Sigmoid colon (tissue), 7 donors: ENCODE data around the gene MPND. TPM values are rescaled to one million over a fixed set of nuclear protein-coding genes. Genes with fewer than 3 reads are reported as not detected.
A peak's percentile ranks its signal among the peaks of the same experiment; 100 is the strongest.

Experiments
- DNase-seq: peaks from one replicate; pipeline ENCODE4 v3.0.0-alpha.2; 2019
- H3K27ac ChIP-seq, 4 donors: fragments of 200-600 bp; sonication (generic); one replicate each; pipeline ENCODE4 v1.5.1; 2016 to 2019; ENCODE audit warnings: mild to moderate bottlenecking in 1 of 4
- H3K27me3 ChIP-seq, 3 donors: fragments of 200-600 bp; sonication (generic); one replicate each; pipeline ENCODE4 v1.5.1; 2019; ENCODE audit warnings: mild to moderate bottlenecking in 1 of 3
- H3K36me3 ChIP-seq, 4 donors: fragments of 200-600 bp; sonication (generic); one replicate each; pipeline ENCODE4 v1.5.1; 2016 to 2019
- H3K4me1 ChIP-seq, 4 donors: fragments of 200-600 bp; sonication (generic); one replicate each; pipeline ENCODE4 v1.5.1; 2017 to 2019
- H3K4me3 ChIP-seq, 4 donors: fragments of 200-600 bp; sonication (generic); one replicate each; pipeline ENCODE4 v1.5.1; 2017 to 2019; ENCODE audit warnings: mild to moderate bottlenecking in 2 of 4, moderate library complexity in 1 of 4
- H3K9me3 ChIP-seq, 4 donors: fragments of 200-600 bp in 3 of 4; sonication (generic) in 3 of 4; one replicate each; pipeline versions ENCODE4 v1.5.1 to v1.6.1; 2013 to 2019
- EP300 ChIP-seq, 4 donors: sonication (generic); formaldehyde crosslinking; IDR thresholded peaks; one replicate each; pipeline ENCODE4 v1.6.1; 2017; ENCODE audit warnings: antibody characterized with exemption in 4 of 4
- POLR2A ChIP-seq, 2 donors: fragments of 450-650 bp; IDR thresholded peaks; one replicate each; pipeline ENCODE4 v1.6.1; 2016; ENCODE audit warnings: antibody characterized with exemption in 2 of 2, mild to moderate bottlenecking in 2 of 2, moderate library complexity in 2 of 2
- POLR2AphosphoS5 ChIP-seq, 4 donors: sonication (generic); formaldehyde crosslinking; IDR thresholded peaks; one replicate each; pipeline ENCODE4 v1.6.1; 2017; ENCODE audit warnings: antibody characterized with exemption in 4 of 4
- WGBS, 2 donors: extraction: QIAGEN DNeasy Blood & Tissue Kit; methylation state at CpG; one replicate each; pipeline ENCODE4 v1.1.7; 2013; 5-methylcytosine and 5-hydroxymethylcytosine counted together
- intact Hi-C: fragments of 100-400 bp; cut with DNase I; formaldehyde crosslinking; loops from one replicate; pipeline ENCODE4 v1.15.1; 2023
- polyA plus RNA-seq, 3 donors: library from polyadenylated mRNA; stranded (reverse); fragments of 200-250 nt; gene quantifications; one replicate each; pipeline ENCODE4 v1.2.3, GENCODE V29; 2013
- total RNA-seq, 4 donors: library from RNA; depleted of rRNA; stranded (reverse); fragments of >200 nt; gene quantifications; one replicate each; pipeline ENCODE4 v1.1.0, GENCODE V29; 2016
- TF ChIP-seq, protein P1 (sequence below), 4 experiments: fragments of 450-650 bp in 3 of 4; fragments of 200-600 bp in 1 of 4; IDR thresholded peaks; one replicate each; pipeline ENCODE4 v1.5.1; 2016 to 2019; ENCODE audit warnings: antibody characterized with exemption in 4 of 4, mild to moderate bottlenecking in 3 of 4, moderate library complexity in 2 of 4
- donor health status: healthy with polysubstance abuse.
- donor health status: Bipolar disorder and iron deficiency.
- donor health status: healthy.

MPND gene, protein sequence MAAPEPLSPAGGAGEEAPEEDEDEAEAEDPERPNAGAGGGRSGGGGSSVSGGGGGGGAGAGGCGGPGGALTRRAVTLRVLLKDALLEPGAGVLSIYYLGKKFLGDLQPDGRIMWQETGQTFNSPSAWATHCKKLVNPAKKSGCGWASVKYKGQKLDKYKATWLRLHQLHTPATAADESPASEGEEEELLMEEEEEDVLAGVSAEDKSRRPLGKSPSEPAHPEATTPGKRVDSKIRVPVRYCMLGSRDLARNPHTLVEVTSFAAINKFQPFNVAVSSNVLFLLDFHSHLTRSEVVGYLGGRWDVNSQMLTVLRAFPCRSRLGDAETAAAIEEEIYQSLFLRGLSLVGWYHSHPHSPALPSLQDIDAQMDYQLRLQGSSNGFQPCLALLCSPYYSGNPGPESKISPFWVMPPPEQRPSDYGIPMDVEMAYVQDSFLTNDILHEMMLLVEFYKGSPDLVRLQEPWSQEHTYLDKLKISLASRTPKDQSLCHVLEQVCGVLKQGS
- total RNA-seq = 10 to 100 TPM in 1 of 4 donors, 1 to 10 TPM in 3; 8.6 to 13.3 (median 9.3) TPM
- polyA plus RNA-seq = 10 to 100 TPM; 38.2 to 65.2 (median 60.1) TPM

DNA sequence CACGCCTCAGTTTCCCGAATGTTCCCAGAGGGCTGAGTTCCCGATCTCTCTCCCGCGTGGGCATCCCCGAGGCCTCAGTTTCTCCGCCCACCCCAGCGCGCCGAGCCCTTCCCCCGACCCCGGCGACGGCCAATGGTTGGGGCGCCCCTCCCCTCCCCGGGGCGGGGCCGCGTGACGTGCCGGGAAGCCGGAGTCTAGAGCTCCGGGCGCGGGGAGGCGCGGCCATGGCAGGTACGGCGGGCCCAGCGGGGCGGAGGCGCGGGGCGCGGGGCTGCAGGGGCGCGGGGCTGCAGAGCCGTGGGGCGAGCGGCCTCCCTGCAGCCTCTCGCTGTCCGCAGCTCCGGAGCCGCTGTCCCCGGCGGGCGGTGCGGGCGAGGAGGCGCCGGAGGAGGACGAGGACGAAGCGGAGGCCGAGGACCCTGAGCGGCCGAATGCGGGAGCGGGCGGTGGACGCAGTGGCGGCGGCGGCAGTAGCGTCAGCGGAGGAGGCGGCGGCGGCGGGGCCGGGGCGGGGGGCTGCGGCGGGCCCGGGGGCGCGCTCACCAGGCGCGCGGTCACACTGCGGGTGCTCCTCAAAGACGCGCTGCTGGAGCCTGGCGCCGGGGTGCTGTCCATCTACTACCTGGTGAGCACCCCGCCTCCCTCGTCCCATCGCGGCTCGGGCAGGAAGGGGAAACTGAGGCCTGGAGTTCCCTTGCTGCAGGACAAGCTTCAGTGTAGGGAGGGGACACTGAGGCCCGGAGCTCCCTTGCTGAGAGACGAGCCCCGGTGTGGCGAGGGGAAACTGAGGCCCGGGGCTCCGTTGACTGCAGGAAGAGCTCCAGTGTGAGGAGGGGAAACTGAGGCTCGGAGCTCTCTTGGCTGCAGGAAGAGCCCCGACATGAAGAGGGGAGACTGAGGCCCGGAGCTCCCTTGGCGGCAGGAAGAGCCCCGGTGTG, at the start of gene MPND:
Gene MPND (plus strand): TSS at position 193 of the 938 bp plus-strand sequence. CDS start 32 bp downstream, at position 225.
- no peaks in the 10 kb centered on the region for H3K27me3 ChIP-seq
- H3K36me3 ChIP-seq = peaks cover 0 to 21% (median 2%) of the 10 kb centered on the region in 4 donors
- H3K9me3 ChIP-seq = no peaks in the 10 kb centered on the region
- H3K4me3 ChIP-seq = peak within 1 kb of the TSS; percentile 64 to 90 (median 82)
- peaks cover 0 to 17% (median 13%) of the 10 kb centered on the region in 4 donors for H3K4me1 ChIP-seq
- 3 to 5% methylated on average over 101 of the region's 101 CpGs for WGBS, 2 donors
- intact Hi-C loops = loop anchor here (2.0 to 5.0 kb wide), 2 partner anchors 57 to 96 kb away; partner anchors contain the start of genes SH3GL1 and YJU2
- DNase-seq = peak; percentile 95
- no peak for TF ChIP-seq POLR2A (IDR thresholded peaks at IDR 0.05)
- TF ChIP-seq EP300 (IDR thresholded peaks at IDR 0.05) = peak in 1 of 4 donors; percentile 9
- TF ChIP-seq POLR2AphosphoS5 (IDR thresholded peaks at IDR 0.05) = peak in 2 of 4 donors; percentile 64 to 75
- TF ChIP-seq, protein P1, sequence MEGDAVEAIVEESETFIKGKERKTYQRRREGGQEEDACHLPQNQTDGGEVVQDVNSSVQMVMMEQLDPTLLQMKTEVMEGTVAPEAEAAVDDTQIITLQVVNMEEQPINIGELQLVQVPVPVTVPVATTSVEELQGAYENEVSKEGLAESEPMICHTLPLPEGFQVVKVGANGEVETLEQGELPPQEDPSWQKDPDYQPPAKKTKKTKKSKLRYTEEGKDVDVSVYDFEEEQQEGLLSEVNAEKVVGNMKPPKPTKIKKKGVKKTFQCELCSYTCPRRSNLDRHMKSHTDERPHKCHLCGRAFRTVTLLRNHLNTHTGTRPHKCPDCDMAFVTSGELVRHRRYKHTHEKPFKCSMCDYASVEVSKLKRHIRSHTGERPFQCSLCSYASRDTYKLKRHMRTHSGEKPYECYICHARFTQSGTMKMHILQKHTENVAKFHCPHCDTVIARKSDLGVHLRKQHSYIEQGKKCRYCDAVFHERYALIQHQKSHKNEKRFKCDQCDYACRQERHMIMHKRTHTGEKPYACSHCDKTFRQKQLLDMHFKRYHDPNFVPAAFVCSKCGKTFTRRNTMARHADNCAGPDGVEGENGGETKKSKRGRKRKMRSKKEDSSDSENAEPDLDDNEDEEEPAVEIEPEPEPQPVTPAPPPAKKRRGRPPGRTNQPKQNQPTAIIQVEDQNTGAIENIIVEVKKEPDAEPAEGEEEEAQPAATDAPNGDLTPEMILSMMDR (IDR thresholded peaks at IDR 0.05) = no peak
- H3K27ac ChIP-seq = peak within 1 kb of the TSS; percentile 95 to 99 (median 96)

DNA sequence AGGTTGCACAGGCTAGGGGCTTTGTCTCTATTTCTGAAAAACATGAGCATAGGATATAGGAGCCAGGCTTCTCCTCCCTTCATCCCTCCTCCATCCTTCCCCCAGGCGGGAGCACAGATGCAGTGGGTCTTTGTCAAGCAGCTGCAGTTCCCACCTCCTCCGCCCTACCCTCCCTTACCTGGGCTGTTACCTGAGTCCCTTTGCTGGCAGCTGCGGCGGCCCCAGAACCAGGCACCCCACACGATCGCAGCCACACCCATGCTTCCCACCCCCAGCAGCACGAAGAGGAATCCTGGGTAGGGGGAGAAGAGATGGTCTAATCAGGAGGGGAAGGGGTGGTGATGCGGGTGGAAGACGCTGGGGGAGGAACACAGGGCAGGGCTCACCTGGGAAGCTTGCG, 49.0 kb upstream of the MPND start:
- Histone ChIP-seq H3K4me3 (no peak overlapping the region), H3K9me3 (no peaks in the 10 kb centered on the region), H3K4me1 (no peaks in the 10 kb centered on the region), H3K36me3 (no peaks in the 10 kb centered on the region), H3K27me3 (peaks cover 0 to 20% (median 7%) of the 10 kb centered on the region in 3 donors), H3K27ac (no peak overlapping the region)
- TF ChIP-seq EP300 (IDR thresholded peaks at IDR 0.05) (no peak), POLR2A (IDR thresholded peaks at IDR 0.05) (no peak), POLR2AphosphoS5 (IDR thresholded peaks at IDR 0.05) (no peak)
- TF ChIP-seq, protein P1 (IDR thresholded peaks at IDR 0.05) = no peak
- intact Hi-C loops = no loop called here
- no peak for DNase-seq
- WGBS, 2 donors = 58 to 63% methylated on average over 10 of the region's 10 CpGs

DNA sequence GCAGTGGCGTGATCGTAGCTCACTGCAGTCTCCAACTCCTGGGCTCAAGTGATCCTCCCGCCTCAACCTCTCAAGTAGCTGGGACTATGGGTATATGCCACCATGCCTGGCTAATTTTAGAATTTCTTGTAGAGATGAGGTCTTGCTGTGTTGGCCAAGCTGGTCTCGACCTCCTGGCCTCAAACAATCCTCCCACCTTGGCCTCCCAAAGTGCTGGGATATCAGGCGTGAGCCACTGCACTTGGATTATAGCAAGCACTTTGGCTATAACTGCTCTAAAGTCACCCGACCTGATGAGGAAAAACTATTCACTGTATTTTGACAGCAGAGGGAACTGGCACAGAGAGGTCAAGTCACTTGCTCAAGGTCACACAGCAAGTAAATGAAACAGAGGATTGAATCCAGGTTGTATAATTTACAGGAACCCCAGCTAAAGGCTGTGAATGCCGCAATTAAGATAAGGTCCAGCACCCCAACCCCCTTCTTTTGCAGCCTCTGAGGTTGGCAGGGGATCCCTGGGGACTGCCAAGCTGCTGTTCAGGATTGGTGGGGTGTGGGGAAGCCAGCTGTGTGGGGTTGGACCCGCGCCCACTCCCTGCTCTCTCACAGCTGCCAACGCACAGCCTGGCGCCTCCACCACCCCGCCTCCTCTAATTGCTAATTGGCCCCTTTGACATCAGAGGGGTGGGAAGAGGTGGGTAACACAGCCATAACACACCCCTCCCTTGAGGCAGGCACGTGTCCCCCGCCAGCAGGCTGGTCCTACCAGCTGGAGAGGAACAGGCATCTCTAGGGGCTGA, 47.2 kb upstream of the MPND start:
- WGBS, 2 donors = 34 to 49% methylated on average over 14 of the region's 14 CpGs
- Histone ChIP-seq H3K36me3 (no peaks in the 10 kb centered on the region), H3K9me3 (no peaks in the 10 kb centered on the region), H3K27ac (no peak overlapping the region), H3K4me3 (no peak overlapping the region), H3K27me3 (peaks cover 0 to 20% (median 7%) of the 10 kb centered on the region in 3 donors), H3K4me1 (no peaks in the 10 kb centered on the region)
- TF ChIP-seq EP300 (IDR thresholded peaks at IDR 0.05) (no peak), POLR2A (IDR thresholded peaks at IDR 0.05) (no peak), POLR2AphosphoS5 (IDR thresholded peaks at IDR 0.05) (no peak)
- TF ChIP-seq, protein P1 (IDR thresholded peaks at IDR 0.05) = no peak
- intact Hi-C loops = no loop called here
- DNase-seq = no peak
